GM19372 (cell line): ENCODE results near the gene PARP1.

Experiments used
- ATAC-seq: cut with Tn5 transposase; IDR thresholded peaks from one replicate; pipeline ENCODE4 v1.9.1; 2021; ENCODE audit warnings: mild to moderate bottlenecking, low read depth, moderate library complexity; ENCODE audit not compliant: unreplicated experiment

The PARP1 gene

GRCh38 chr1:226318471-226318870 is 89.4 kb downstream of the PARP1 start:
- ATAC-seq = no peak

- no peak for ATAC-seq
These were observed 93.8 kb downstream of the PARP1 start for GRCh38 chr1:226314055-226314454.

GRCh38 chr1:226312065-226312464 is 95.8 kb downstream of the PARP1 start:
- no peak for ATAC-seq

- ATAC-seq = no peak
These were observed 96.5 kb downstream of the PARP1 start for GRCh38 chr1:226311376-226311775.
